Endothelial cell of umbilical vein (primary cell): ENCODE data around the gene C17orf75. TPM values are rescaled to one million over a fixed set of nuclear protein-coding genes. Genes with fewer than 3 reads are reported as not detected.

Experiments used
- BruUV-seq: library from RNA; stranded (reverse); fragments of 400-500 nt; replicated peaks from 2 replicates; lab custom pipeline; 2021; lab: Mats Ljungman, UMichigan
- CTCF ChIA-PET: fragments of 300-600, 350-600 bp; sonication (Branson Sonifier 250); formaldehyde crosslinking; loops from one replicate; lab custom pipeline; 2021; ENCODE audit warnings: antibody characterized with exemption, inconsistent platforms; lab: Charles Lee
- POLR2A ChIA-PET: fragments of 300-600, 350-600 bp; sonication (Branson Sonifier 250); formaldehyde crosslinking; loops from one replicate; lab custom pipeline; 2021; ENCODE audit warnings: antibody characterized with exemption, inconsistent platforms; lab: Charles Lee
- DNase-seq: peaks from one replicate; pipeline ENCODE4 v3.0.0-alpha.2; 2011; ENCODE audit warnings: low read depth, low spot score
- FAIRE-seq: peaks from 2 replicates; lab custom pipeline; 2011; peaks lifted over from hg19 to GRCh38; lab: Jason Lieb, UNC
- H2AFZ ChIP-seq: 2 replicates; pipeline ENCODE4 v1.6.0; 2012; ENCODE audit warnings: low read depth, low read length, control low read depth, inconsistent platforms
- H3K27ac ChIP-seq: 2 replicates; pipeline ENCODE4 v1.5.1; 2011; ENCODE audit warnings: low read depth, mild to moderate bottlenecking, control low read depth, low read length, moderate library complexity; ENCODE audit not compliant: insufficient read depth
- H3K27me3 ChIP-seq, 2 experiments: 2 replicates each; pipeline versions ENCODE4 v1.6.0 to v1.6.1; 2011; ENCODE audit warnings: low read length in 2 of 2, mixed read lengths in 1 of 2; ENCODE audit not compliant: control insufficient read depth in 2 of 2, insufficient read depth in 2 of 2
- H3K36me3 ChIP-seq, 2 experiments: 2 replicates in 1 of 2; 3 replicates in 1 of 2; pipeline ENCODE4 v1.5.1; 2011; ENCODE audit warnings: low read length in 2 of 2, mild to moderate bottlenecking in 1 of 2, moderate library complexity in 1 of 2; ENCODE audit not compliant: control insufficient read depth in 2 of 2, insufficient read depth in 2 of 2; ENCODE audit errors: extremely low read depth in 1 of 2
- H3K4me1 ChIP-seq: 3 replicates; pipeline ENCODE4 v1.5.1; 2011; ENCODE audit warnings: mild to moderate bottlenecking, low read length; ENCODE audit not compliant: control insufficient read depth, insufficient read depth; ENCODE audit errors: extremely low read depth
- H3K4me2 ChIP-seq: 2 replicates; pipeline ENCODE4 v1.6.1; 2011; ENCODE audit warnings: low read length, control low read depth, mixed read lengths; ENCODE audit not compliant: insufficient read depth
- H3K4me3 ChIP-seq, 3 experiments: fragments of 200-600 bp in 1 of 3; sonication (generic), shearing (Covaris generic) in 1 of 3; replicated peaks in 1 of 3; 2 replicates each; pipeline ENCODE4 v1.5.1; 2011 to 2016; ENCODE audit warnings: control low read depth in 3 of 3, low read length in 3 of 3, mild to moderate bottlenecking in 2 of 3, inconsistent platforms in 1 of 3, low read depth in 1 of 3, moderate library complexity in 1 of 3; ENCODE audit not compliant: insufficient read depth in 1 of 3
- H3K79me2 ChIP-seq: 2 replicates; pipeline ENCODE4 v1.6.0; 2012; ENCODE audit warnings: low read length, inconsistent platforms; ENCODE audit not compliant: control insufficient read depth, insufficient read depth
- H3K9ac ChIP-seq: replicated peaks from 2 replicates; pipeline ENCODE3; 2011; ENCODE audit warnings: low read length, control low read depth; ENCODE audit not compliant: insufficient read depth; ENCODE audit errors: extremely low read depth
- H3K9me1 ChIP-seq: replicated peaks from 3 replicates; pipeline ENCODE4 v1.6.0; 2011; ENCODE audit warnings: mild to moderate bottlenecking, low read length; ENCODE audit not compliant: control insufficient read depth, insufficient read depth; ENCODE audit errors: extremely low read depth
- H3K9me3 ChIP-seq: replicated peaks from 2 replicates; pipeline ENCODE4 v1.5.1; 2012; ENCODE audit warnings: low read length, inconsistent platforms; ENCODE audit not compliant: control insufficient read depth, insufficient read depth
- H4K20me1 ChIP-seq: replicated peaks from 2 replicates; pipeline ENCODE3; 2011; ENCODE audit warnings: mild to moderate bottlenecking, low read length; ENCODE audit not compliant: control insufficient read depth, insufficient read depth; ENCODE audit errors: extremely low read depth
- CTCF ChIP-seq, 2 donors: IDR thresholded peaks; 1 replicate in 1 of 2; 2 replicates in 1 of 2; pipeline ENCODE4 v1.5.1; 2011; ENCODE audit warnings: low read length in 2 of 2, mild to moderate bottlenecking in 2 of 2, moderate library complexity in 2 of 2, control low read depth in 1 of 2, inconsistent platforms in 1 of 2, low read depth in 1 of 2; ENCODE audit not compliant: insufficient read depth in 1 of 2; ENCODE audit errors: extremely low read depth in 1 of 2
- EZH2 ChIP-seq: IDR thresholded peaks from 2 replicates; pipeline ENCODE4 v1.6.1; 2012; ENCODE audit warnings: borderline replicate concordance, low read depth, mild to moderate bottlenecking, moderate library complexity, low read length, inconsistent platforms; ENCODE audit not compliant: severe bottlenecking
- FOS ChIP-seq: IDR thresholded peaks from 2 replicates; pipeline ENCODE4 v1.6.1; 2011; ENCODE audit warnings: mild to moderate bottlenecking, low read length, moderate library complexity, borderline replicate concordance; ENCODE audit not compliant: insufficient read depth
- JUN ChIP-seq: IDR thresholded peaks from 2 replicates; pipeline ENCODE4 v1.6.1; 2011; ENCODE audit warnings: borderline replicate concordance, low read depth; ENCODE audit not compliant: insufficient read length, insufficient read depth
- MYC ChIP-seq: IDR thresholded peaks from one replicate; pipeline ENCODE4 v1.6.1; 2011; ENCODE audit warnings: mild to moderate bottlenecking, low read depth, low read length
- POLR2A ChIP-seq: IDR thresholded peaks from 2 replicates; pipeline ENCODE4 v1.6.1; 2012; ENCODE audit warnings: low read depth, mild to moderate bottlenecking, control low read depth, low read length
- POLR2AphosphoS5 ChIP-seq: IDR thresholded peaks from 2 replicates; pipeline ENCODE4 v1.6.1; 2012; ENCODE audit warnings: low read depth, mild to moderate bottlenecking, control low read depth, low read length, moderate library complexity; ENCODE audit not compliant: insufficient read depth
- dilution Hi-C: fragments of 300-500 bp; cut with MboI; formaldehyde crosslinking; loops from one replicate; pipeline ENCODE4 v1.15.0; 2019; ENCODE audit warnings: low sequenced_read_pairs; ENCODE audit not compliant: extremely low pct_ligation_motif_present
- intact Hi-C: fragments of 100-400 bp; cut with micrococcal nuclease; formaldehyde crosslinking; loops from one replicate; pipeline ENCODE4 v1.10.0; 2022
- polyA plus RNA-seq, 4 experiments: library from polyadenylated mRNA; depleted of rRNA in 3 of 4; stranded (reverse) in 3 of 4; unstranded in 1 of 4; fragments of >200 nt; gene quantifications; 2 replicates each; pipeline versions ENCODE4 v1.2.1 to v1.2.3, GENCODE V29; 2011 to 2012; ENCODE audit warnings: missing spikeins in 1 of 4
- total RNA-seq: library from RNA; stranded (reverse); gene quantifications from 2 replicates; pipeline ENCODE4 v1.2.3, GENCODE V29; 2021

The C17orf75 gene
- total and polyA plus RNA-seq, 2 donors (not counting 3 experiments of a cell fraction or from before 2014, with no cell fraction given) = 8.8 to 21.5 TPM

DNA sequence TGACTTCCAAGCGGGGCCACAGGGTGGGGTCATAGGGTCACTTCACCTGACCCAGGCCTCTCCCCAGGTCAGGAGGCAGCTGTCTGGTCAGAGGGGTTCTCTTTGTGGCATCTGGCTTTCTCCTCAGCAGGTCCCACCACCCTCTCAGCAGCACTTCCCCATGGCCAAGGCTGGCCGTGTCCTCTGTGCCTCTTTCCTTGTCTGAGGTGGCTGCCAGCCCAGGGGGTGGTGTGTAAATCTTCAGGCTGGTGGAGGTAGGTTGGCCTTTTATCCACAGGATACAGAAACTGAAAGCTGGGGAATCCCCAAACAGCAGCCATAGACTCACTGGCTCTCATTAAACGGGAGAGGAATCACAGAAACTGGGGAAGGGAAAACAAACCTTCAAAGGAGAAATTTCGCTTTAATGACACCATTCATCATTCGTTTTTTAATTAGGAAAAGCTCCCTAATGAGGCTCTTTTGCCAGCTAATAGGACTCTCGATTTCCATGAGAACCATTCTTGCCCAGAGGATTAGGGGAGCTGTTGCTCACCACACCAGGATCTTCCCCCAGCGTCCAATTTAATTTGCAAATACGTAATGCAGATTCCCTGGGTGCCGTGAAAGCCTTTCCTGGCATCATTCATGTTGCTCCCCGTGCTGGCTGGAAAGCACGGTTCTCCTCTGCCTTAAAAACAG lies 18.0 kb downstream of the C17orf75 start:
- DNase-seq (peak; percentile 16), FAIRE-seq (no peak)
- Histone ChIP-seq H3K4me1 (no peaks in the 10 kb centered on the region), H3K27me3 (no peaks in the 10 kb centered on the region), H3K9ac (no peak overlapping the region), H3K36me3 (no peaks in the 10 kb centered on the region), H3K79me2 (no peaks in the 10 kb centered on the region), H3K9me3 (no peaks in the 10 kb centered on the region), H4K20me1 (no peaks in the 10 kb centered on the region), H3K27ac (no peak overlapping the region), H2AFZ (peak overlapping the region; percentile 20), H3K9me1 (no peaks in the 10 kb centered on the region), H3K4me3 (no peak overlapping the region), H3K4me2 (no peak overlapping the region)
- no TSS peak for BruUV-seq
- ChIA-PET CTCF (interaction anchor here (1.6 to 5.7 kb wide), 3 partner anchors 15 to 120 kb away, joined by 3 to 57 read pairs (median 10); no protein-coding TSS in a partner anchor), POLR2A (interaction anchor here (0.9 kb wide), 1 partner anchor 83 kb away, joined by 3 read pairs; no protein-coding TSS in a partner anchor)
- TF ChIP-seq CTCF (IDR thresholded peaks at IDR 0.05; ENCODE audit: extremely low read depth in 1 of 2, insufficient read depth in 1 of 2, low read depth in 1 of 2, low read length in 2 of 2) = no peak
- TF ChIP-seq JUN = no peak
- TF ChIP-seq POLR2A = no peak
- TF ChIP-seq MYC = no peak
- TF ChIP-seq EZH2 = no peak
- no peak for TF ChIP-seq POLR2AphosphoS5
- no peak for TF ChIP-seq FOS
- intact Hi-C loops = no loop called here
- dilution Hi-C loops = no loop called here
